GM19438 (cell line): ENCODE measurements around the gene GYG2.
A peak's percentile ranks its signal among the peaks of the same experiment; 100 is the strongest.
"Not testable (repeated sequence)": the region's sequence is repeated elsewhere in the genome, so short reads cannot be mapped to it uniquely, and the experiment has no call there.

ENCODE experiments used
- ATAC-seq: cut with Tn5 transposase; IDR thresholded peaks from one replicate; pipeline ENCODE4 v1.9.1; 2021; ENCODE audit warnings: low read depth; ENCODE audit not compliant: unreplicated experiment

Gene GYG2

DNA sequence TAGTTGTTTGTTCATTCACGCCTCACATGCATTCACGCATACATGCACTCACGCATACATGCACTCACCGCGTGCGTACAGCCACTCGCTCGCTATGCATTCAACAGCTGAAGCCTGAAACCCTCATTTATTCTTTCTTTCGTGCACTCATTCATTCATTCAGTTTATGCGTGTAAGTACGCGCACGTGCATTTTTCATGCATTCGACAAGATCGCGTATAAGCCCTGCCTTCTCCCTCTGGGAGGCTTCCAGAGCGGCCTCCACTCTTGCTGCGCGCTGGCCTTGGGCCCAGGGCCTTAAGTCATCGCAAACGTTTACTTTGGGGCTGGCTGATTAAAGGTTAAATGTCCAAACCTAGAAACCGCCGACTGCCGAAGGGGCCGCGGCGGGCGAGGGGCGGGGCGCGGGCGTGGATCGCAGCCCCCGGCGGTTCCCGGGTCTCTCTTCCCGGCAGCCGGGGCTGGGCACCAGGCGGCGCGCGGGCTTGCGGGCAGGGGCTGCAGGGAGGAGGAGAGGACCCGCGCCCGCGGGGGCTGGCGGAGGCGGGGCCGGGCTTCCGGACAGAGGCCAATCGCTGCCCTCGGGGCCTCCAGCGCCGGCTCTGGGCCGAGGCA is at the start of gene GYG2:
TSS of gene GYG2 (plus strand) at position 587 of the 615 bp plus-strand sequence. CDS start 1,259 bp downstream, outside the sequence.
- no peak for ATAC-seq

DNA sequence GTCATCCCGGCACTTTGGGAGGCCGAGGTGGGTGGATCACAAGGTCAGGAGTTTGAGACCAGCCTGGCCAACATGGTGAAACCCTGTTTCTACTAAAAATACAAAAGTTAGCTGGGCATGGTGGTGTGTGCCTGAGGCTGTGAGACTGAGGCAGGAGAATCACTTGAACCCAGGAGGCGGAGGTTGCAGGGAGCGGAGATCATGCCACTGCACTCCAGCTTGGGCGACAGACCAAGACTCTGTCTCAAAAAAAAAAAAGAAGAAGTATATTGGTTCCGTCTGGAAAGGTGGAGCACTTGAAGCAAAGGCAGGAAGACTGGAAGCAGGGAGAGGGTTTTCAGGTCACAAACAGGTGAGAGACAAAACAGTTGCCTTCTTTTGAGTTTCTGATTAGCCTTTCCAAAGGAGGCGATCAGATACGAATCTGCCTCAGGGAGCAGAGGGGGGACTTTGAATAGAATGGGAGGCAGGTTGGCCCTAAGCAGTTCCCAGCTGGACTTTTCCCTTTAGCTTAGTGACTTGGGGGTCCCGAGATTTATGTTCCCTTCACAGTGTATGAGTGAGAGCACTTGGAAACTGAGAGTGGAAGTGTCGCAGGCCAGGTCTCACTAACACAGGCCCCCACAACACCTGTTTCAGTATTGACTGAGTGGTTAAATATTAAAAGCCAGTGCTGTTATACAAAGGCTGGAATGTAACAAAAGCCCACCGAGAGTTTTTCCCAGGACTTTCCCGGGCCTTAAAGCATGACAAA is 48.1 kb upstream of the GYG2 start:
- ATAC-seq, result peak; percentile 68

DNA sequence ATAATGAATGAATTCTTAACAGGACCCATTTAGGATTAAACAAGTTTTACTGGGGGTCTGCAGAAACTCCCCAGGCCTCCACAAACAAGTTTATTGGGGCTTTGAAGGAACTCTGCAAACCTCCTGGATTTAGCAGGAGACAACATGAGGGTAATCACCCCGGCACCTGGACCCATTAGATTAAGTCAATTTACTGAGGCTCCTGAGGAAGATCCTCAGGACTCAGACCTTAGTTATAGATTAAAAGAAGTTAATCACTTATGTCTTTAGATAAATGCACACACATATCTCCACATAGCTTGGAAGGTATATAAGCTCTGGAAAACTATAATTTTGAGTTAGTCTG is 47.5 kb upstream of the GYG2 start:
- peak; percentile 15 for ATAC-seq

DNA sequence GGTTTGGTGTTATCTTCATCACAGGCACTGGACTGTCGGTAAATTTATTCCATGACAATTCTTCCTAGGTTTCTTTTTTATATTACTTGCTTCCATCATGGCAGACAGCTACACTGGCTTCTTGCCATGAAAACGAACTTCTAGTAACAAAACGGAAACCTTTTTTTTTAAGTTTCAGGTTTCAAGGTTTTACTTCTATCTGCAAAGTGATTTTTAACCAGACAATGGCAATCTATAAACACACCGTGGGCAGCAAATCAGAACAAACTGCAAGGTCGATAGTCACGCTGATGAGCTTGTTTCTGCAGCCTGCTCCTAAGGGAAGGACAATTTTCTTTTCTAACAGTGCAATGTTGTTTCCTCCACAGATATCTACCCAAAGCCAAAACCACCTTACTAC is 47.0 kb upstream of the GYG2 start:
- ATAC-seq, result peak; percentile 74

DNA sequence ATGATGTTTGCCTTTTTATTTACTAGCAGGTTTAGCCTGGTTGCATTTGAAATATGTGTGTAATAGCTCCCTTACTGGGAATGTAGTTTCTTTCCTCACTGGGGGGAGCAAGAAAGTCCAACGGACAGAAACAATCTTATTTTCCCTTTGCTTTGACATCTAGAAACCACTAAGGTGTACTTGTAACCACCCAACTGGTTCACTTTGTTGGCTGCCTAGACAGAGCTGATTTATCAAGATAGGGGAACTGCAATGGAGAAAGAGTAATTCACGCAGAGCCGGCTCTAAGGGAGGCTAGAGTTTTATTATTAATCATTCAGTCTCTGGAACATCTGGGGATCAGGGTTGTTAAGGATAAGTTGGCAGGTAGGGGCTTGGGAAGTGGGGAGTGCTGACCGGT is 46.6 kb upstream of the GYG2 start:
- ATAC-seq, result no peak

DNA sequence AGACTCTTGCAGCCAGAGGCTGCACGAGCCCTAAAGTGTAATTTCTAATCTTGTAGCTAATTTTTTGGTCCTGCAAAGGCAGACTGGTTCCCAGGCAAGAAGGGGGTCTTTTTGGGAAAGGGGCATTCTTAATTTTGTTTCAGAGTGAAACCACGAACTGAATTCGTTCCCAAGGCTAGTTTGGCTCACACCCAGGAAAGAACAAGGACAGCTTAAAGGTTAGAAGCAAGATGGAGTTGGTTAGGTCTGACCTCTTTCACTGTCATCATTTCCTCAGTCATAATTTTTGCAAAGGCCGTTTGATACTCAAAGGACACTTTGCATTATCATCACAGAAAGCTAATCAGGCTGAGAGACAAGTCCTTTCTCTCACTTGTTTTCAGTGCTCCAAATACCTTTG is 46.0 kb upstream of the GYG2 start:
- ATAC-seq, result no peak

DNA sequence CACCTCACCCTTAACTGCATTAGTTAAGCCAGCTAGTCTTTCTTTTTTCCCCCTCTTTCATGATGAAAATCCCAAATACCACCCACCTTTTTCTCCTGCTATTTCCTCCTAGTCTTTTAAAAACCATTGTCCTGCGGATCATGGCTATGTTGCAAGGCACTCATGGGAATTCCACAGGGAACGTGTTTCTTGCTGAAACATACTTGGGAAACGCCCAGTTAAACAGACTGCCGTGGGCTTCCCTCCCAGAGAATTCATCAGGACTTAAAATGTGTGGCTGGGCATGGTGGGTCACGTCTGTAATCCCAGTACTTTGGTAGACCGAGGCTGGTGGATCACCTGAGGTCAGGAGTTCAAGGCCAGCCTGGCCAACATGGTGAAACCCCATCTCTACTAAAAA is 44.7 kb upstream of the GYG2 start:
- ATAC-seq, result no peak

DNA sequence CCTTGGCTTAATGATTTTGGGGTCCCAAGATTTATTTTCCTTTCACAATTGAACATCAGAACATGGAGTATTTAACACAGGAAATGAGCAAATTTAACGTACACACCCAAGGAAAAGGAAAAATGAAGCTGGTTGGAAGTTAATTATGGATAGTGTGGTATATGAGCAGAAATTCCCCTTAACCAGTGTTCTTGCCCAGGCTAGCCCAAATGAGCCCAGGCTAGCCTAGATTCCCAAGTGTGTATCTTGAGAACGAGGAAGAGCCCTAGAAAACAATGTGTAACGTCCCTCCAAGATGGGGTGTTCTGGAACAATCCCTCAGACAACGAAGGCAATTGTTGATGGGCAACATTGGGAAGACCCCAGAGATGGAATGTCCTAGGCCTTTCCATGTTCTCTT is 43.2 kb upstream of the GYG2 start:
- no peak for ATAC-seq

DNA sequence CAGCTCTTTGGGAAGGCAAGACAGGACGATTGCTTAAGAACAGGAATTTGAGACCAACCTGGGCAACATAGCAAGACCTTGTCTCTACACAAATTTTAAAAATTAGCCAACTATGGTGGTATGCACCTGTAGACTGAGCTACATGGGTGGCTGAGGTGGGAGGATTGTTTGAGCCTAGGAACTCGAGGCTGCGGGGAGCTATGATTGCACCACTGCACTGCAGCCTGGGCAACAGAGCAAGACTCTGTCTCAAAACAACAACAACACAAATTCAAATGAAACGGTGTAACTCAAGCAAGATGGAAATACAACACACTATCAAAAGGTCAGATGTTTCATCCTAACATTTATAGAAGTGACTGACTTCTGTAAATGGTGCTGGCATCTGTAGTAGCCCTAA is 39.8 kb upstream of the GYG2 start:
- ATAC-seq, result no peak

DNA sequence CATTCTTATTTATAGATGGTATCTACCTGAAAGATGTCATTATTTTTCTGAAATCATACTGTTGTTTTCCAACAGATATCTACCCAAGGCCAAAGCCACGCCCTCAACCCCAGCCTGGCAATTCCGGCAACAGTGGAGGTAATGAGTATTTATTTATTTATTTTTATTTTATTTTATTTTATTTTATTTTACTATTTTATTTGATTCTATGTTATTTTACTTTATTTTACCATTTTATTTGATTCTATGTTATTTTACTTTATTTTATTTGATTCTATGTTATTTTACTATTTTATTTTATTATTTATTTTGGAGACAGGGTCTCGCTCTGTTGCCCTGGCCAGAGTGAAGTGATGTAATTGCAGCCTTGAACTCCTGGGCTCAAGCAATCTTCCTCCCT is 39.2 kb upstream of the GYG2 start:
- no peak for ATAC-seq

DNA sequence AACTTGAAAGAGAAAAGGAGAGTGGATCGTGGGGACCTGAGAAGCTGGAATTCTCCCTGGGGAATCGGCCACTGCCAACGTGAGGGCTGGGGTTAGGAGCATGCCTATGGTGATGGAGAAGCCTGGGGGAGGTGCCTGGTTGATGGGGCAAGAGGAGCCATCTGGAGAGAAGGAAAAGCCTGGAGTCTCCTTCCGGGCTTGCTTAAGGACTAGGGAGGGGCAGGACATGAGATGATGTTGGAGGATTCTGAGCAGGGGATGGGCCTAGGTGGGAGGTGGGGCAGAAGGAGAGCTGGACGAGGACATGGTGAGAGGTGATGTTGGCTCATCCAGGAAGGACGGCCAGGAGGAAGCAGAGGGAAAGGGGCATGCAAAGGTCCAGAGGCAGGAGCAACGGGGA is 35.0 kb upstream of the GYG2 start:
- no peak for ATAC-seq

DNA sequence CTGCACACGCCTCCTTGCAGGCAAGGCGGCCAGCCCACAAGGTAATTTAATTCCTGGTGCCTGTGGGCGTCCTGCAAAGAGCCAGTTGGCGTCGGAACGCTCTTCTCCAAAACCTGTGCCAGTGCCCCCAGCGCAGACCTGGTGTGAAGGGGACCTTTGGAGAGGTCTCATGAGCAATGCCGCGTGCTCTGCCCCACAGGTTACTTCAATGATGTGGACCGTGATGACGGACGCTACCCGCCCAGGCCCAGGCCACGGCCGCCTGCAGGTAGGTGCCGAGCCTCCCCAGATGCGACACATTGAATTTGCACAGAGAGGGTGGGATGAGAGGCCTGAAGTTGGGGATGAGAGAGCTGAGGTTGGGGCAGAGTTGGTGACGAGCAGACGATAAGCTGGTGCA is 34.4 kb upstream of the GYG2 start:
- no peak for ATAC-seq

DNA sequence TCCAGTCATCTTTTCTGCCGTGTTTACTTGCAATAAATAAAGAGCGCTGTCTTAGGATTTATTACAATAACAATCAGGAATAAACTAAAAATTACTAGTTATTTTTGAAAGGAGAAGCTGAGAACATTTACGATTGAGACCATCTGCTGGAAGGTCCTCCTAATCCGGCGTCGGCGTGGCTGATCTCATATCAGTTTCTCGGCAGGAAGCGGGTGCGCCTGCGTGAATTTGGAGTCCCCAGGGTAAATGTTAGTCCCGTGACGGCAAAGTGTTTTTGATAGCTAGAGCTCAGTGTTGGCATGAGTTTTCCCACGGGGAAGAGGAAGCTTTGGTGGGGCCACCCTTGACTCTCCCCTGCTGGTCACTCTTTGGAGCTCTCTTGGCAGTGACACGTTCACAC is 31.9 kb upstream of the GYG2 start:
- ATAC-seq, result not testable (repeated sequence)

DNA sequence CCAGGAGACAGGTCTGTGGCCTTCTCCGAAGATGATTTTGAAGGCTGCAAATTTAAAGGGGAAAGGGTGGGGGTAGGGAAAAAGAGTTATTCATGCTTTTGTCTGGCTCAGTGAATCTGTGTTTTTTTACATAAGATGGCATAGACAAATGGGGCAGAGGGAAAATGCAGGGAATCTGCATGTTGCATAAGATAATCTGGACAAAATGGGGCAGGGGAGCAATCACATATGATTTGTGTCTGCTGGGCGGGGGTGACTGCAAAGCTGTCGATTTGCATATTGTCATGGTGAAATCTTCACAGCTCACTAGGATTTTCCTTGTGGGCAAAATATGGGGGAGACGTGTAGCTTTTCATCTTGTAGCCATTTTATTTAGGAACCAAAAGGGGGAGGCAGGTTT is 29.4 kb upstream of the GYG2 start:
- ATAC-seq, result no peak

DNA sequence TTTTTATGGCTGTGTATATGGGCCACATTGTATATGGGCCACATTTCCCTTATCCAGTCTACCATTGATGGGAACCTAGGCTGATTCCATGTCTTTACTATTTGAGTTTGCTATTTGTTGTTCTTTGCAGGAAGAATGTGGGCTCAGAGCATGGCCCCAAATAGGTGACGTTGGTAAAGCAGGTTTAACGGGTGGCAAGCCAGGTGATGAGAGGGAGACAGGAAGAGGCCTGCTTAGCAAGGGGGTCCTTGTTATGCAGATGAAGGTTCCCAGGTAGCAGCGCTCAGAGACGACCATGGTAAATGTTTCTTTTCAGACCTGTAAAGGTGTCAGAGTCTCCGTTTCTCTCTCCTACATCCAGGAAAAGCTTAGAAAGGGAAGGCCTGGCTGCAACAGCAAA is 28.8 kb upstream of the GYG2 start:
- ATAC-seq, result not testable (repeated sequence)

DNA sequence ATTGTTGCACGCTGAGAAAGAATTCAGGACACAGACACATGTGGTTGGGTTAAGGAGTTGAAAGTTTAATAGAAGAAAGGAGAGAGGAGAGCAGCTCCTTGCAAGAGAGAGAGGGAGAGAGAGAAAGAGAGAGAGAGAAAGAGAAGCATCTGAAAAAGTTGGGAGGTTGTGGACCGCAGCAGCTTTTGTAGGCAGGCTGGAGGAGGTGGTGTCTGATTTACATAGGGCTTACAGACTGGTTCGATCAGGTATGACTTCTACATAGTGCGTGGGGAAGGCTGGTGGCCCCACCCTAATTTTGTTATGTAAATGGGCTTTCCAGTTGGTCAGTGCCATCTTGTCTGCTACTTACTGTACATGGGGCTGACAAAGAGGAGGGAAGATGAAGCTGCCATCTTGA is 27.5 kb upstream of the GYG2 start:
- ATAC-seq, result no peak

DNA sequence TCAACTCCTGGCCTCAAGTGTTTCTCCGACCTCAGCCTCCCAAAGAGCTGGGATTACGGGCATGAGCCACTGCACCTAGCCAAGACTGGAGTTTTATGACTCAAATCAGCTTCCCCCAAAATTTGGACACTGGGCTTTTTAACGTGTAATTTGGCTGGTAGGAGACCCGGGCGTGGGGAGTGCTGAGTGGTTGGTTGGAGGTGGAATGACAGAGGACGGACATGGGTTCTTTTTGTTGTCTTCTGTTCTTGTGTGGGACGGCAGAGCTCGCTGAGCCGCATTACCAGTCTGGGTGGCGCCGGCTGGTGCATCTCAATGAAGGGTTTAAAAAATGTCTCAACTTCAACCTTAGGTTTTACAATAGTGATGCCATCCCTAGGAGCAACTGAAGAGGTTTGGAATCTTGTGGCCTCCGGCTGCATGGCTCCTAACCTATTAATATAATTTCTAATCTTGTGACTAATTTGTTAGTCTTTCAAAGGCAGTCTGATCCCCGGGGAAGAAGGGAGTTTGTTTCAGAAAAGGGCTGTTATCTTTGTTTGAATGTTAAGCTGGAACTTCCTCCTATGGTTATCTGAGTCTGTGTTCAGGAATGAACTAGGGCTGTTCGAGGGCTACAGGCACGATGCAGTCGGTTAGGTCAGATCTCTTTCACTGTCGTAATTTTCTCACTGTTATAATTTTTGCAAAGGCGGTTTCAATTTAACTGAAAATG is 26.2 kb upstream of the GYG2 start:
- ATAC-seq, result not testable (repeated sequence)

DNA sequence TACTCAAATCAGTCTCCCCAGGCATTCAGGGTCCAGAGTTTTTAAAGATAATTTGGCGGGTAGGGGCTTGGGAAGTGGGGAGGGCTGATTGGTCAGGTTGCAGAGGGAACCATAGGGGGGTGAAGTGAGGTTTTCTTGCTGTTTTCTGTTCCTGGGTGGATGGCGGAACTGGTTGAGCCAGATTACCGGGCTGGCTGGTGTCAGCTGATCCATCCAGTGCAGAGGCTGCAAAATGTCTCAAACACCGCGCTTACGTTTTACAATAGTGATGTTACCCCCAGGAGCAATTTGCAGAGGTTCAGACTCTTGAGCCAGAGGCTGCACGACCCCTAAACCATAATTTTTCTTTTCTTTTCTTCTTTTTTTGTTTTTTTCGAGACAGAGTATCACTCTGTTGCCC is 25.2 kb upstream of the GYG2 start:
- ATAC-seq, result not testable (repeated sequence)

DNA sequence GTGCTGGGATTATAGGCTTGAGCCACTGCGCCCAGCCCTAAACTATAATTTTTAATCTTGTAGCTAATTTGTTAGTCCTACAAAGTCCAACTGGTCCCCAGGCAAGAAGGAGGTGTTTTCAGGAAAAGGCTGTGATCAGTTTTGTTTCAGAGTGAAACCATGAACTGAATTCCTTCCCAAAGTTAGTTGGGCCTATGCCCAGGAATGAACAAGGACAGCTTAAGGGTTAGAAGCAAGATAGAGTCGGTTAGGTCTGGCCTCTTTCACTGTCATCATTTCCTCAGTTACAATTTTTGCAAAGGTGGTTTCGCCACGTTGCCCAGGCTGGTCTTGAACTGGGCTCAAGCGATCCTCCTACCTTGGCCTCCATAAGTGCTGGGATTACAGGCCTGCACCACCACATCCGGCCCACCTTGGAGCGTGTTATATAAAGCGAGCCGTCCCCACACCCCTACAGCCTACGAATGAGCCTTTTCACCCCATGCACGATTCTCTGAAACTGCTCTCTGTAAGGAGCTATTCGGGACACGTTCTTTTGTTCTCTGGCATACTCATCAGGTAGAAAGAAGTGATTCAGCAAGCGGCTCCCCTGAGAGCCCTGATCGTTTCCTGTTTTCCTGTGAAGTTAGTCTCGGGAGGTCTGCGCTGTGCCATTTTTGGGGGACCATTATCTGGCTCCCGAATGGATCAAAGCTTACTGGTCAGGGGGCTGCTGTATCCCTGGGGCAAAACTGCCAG is 24.5 kb upstream of the GYG2 start:
- ATAC-seq, result not testable (repeated sequence)

DNA sequence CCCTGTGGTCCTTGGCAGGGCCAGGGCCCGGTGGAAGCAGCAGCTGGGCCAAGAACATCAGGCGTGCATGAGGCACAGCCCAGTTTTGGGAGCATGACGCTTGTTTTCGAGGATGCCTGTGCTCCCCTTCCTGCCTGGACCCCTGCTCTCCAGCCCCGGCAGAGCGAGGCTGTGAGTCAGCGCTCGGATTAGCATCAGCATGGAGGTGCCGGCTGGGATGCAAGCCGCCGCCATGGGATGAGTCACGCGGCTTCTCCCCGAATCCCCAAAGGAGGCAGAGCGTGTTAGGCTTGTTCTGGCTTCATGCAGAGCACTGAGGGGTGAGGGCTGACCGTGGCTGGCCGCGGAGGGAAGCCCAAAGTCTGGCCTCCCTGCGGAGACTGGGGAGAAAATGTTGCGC is 23.9 kb upstream of the GYG2 start:
- not testable (repeated sequence) for ATAC-seq

DNA sequence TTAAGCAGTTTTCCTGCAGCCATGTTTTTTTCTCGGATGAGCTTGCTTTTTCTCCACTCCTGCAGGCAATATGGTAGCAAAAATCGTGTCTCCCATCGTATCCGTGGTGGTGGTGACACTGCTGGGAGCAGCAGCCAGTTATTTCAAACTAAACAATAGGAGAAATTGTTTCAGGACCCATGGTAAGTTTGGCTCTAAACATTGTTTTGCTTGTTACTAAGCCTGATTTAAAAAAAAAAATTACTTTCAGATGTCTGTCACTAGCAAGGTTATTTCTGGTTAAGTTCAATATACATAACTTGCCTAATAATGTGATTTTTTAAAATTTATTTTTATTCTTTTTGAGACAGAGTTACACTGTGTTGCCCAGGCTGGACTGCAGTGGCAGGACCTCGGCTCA is 17.5 kb upstream of the GYG2 start:
- no peak for ATAC-seq
